HT-29 (cell line): Measurements from ENCODE around the gene HEYL. TPM values are rescaled to one million over a fixed set of nuclear protein-coding genes. Genes with fewer than 3 reads are reported as not detected.
A peak's percentile ranks its signal among the peaks of the same experiment; 100 is the strongest.
"Not testable (repeated sequence)": the region's sequence is repeated elsewhere in the genome, so short reads cannot be mapped to it uniquely, and the experiment has no call there.

Experiments used
- DNase-seq: peaks from one replicate; pipeline ENCODE4 v3.0.0-alpha.2; 2015; ENCODE audit warnings: low spot score
- total RNA-seq: library from RNA; depleted of rRNA; stranded (reverse); fragments of >200 nt; shearing (Covaris generic); gene quantifications from 2 replicates; pipeline ENCODE4 v1.2.3, GENCODE V29; 2014; rRNA removed

Gene HEYL
- total RNA-seq, 1 experiment from 2014 or later, result 0.05 TPM

DNA sequence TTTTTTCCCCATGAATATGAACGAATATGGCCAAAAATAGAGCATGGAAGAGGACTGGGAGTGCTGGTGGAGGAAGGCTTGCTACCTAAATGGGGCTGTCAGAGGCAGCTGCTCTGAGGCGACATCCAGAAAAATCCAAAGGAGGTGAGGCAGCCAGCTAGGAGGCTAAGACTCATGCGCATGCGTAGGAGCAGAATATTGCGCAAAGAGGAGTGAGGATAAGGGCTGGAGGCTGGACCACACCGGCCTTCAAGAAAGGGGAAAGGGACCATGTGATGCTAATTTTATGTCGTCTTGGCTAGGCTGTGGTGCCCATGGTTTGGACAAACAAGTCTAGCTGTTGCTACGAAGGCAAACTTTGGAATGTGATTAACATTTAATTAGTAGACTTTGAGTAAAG is 30.5 kb downstream of the HEYL start:
- no peak for DNase-seq

- DNase-seq, result not testable (repeated sequence)
These were observed 35.8 kb downstream of the HEYL start for GRCh38 chr1:39603677-39604076.

- DNase-seq, result not testable (repeated sequence)
These were observed 37.7 kb downstream of the HEYL start for GRCh38 chr1:39601667-39602255.

DNA sequence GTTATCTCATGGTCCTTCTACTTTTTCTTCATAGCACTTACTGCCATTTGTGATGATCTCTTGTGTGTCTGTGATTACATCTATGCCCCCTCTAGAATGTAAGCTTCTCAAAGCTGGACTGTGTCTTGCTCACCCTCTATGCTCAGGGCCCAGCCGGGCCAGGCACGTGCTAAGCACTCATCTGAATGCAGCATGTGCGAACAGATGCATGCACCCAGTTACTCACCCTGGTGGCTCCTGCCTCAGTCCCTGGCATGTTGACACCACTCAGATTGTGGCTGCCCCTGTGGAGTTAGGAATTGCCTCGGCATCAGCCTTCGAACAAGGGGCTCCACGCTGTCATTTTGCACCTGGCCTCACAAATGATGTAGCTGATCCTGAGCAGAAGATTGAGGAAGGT is 43.3 kb downstream of the HEYL start:
- no peak for DNase-seq

DNA sequence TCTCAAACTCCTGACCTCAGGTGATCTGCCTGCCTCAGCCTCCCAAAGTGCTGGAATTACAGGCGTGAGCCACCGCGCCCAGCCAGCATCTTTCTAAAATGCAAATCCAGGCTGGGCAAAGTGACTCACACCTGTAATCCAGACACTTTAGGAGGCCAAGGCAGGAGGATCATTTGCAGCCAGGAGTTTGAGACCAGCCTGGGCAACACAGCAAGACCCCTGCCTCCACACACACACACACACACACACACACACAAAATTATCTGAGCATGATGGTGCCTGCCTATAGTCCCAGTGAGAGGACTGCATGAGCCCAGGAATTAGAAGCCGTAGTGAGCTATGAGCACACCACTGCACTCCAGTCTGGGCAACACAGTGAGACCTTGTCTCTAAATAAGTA is 46.1 kb downstream of the HEYL start:
- no peak for DNase-seq

DNA sequence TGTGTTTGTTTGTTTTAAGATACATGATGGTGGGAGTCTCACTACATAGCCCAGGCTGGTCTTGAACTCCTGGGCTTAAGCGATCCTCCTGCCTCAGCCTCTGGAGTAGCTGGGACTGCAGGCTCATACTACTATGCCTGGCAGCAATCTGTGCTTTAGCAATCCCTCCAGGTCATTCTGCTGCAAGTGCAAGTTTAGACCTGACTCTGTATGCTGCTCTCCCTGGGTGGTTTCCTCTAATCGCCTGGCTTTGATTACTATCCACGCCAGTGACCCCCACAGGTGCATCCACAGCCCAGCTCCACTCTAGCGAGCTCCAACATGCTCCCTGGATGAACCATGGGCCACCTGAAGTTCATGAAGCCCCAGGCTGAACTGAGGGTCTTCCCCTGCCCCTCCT is 47.4 kb downstream of the HEYL start:
- DNase-seq, result no peak

DNA sequence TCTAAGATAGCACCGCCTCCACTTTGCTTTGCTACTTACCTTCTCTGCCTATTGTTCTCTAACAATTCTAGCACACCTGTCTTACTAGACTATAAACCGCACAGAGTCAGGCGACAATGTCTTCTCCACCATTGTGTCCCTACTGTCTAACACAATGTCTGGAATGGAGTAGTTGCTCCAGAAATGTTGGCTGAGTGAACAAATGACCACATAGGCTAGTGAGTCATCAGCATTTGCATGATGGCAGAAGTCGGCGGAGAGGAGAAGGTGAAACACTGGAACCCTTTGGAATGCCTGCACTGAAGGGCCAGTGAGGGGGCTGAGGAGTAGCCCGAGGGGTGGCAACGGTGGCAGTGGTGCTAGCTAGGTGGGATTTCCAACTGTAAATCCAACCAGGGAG is 48.9 kb downstream of the HEYL start:
- no peak for DNase-seq

DNA sequence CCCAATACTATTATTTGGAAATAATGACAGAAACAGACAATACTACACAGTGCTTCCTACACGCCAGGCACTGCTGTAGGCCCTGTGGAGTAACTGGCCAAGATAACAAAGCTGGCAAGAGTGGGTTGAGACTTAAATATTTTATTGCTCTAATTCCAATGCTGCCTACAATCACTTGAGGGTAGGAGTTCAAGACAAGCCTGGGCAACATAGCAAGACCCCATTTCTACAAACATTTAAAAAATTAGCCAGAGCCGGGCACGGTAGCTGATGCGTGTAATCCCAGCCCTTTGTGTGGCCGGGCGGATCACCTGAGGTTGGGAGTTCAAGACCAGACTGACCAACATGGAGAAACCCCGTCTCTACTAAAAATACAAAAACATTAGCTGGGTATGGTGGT is 53.5 kb downstream of the HEYL start:
- DNase-seq, result no peak

GRCh38 chr1:39576016-39576657 is 63.3 kb downstream of the HEYL start:
- DNase-seq, result no peak

GRCh38 chr1:39575191-39576015 is 64.0 kb downstream of the HEYL start:
- DNase-seq, result peak; percentile 31

- DNase-seq, result peak; percentile 35
These were observed 64.8 kb downstream of the HEYL start for GRCh38 chr1:39574646-39575045.

Other genes with a start within 250 kb of the HEYL start
- gene BMP8A, start 148.0 kb downstream of the HEYL start, total RNA-seq, result 0.05 TPM in 1 of 2 replicates, not detected in the other
- 166 and 191 TPM in 2 replicates for gene PABPC4, start 62.9 kb downstream of the HEYL start, total RNA-seq
- not detected in 2 replicates for gene NT5C1A, start 32.5 kb upstream of the HEYL start, total RNA-seq
- not detected in 2 replicates for gene HPCAL4, start 51.8 kb upstream of the HEYL start, total RNA-seq
- 34.8 and 38.8 TPM in 2 replicates for gene PPIE, start 99.2 kb upstream of the HEYL start, total RNA-seq
- 3.4 and 4.6 TPM in 2 replicates for gene OXCT2, start 131.7 kb upstream of the HEYL start, total RNA-seq
- 2.9 and 3.5 TPM in 2 replicates for gene BMP8B, start 149.2 kb upstream of the HEYL start, total RNA-seq
- gene TRIT1, start 243.9 kb upstream of the HEYL start, total RNA-seq, result 25.1 and 27.9 TPM in 2 replicates